Bone marrow (tissue), 2 donors: ENCODE results near the gene CHMP4A.

Experiments
- DNase-seq, 2 donors: peaks; one replicate each; lab custom pipeline; 2025; lab: John Stamatoyannopoulos, UW

Gene CHMP4A

GRCh38 chr14:24195186-24196070 lies 17.9 kb downstream of the CHMP4A start, which contains the start of gene TM9SF1:
Gene TM9SF1 (minus strand): TSS chr14:24195441. CDS start chr14:24195019, 422 bp downstream.
- DNase-seq: peak; percentile 81 to 84

DNA sequence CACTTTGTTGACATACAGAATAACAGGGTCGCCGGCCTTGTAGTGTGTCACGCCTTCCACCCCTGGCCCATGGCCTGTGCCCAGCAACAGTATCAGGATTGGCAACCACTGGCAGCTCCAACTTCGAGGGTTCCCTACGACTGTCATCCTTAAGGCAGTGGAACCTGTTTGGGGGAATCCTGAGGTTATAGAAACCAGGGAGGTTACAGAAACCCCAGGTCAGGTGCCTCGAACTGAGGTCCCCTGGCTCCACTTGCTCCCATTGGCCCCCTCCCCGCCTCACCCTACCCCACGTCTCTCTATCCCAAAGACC lies 18.5 kb downstream of the CHMP4A start:
- DNase-seq: no peak

DNA sequence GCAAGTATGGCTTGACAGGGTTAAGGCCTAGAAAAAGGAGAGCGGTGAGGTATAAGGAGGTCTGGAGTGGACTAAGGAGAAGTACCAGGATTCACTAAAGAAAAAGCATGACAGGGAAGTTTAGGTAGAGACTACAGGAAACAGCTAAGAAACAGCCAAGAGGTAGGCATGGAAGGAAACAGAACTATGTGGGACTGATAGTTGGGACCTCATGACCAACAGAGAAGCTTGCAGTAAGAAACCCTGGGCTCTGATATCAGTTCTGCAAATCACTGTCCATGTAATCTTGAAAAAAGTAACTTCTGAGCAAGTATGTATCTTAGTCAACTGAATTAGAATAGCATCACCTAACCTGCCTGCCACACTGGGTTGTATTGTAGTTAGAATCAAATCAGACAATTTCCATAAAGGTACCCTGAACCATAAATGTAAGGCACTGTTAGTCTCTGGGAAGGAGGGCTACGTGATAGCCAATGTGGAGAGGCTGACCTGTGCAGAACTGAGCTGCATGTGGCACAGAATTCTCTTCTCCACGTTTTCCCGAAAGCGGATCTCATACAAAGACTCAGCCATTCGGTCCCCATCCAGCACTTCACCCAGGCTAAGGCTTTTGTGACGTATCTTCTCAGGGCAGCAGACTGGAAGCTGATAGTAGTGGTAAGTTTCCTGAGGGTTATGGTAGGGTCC lies 19.0 kb downstream of the CHMP4A start:
- DNase-seq: no peak

- DNase-seq: no peak
Observed at GRCh38 chr14:24192933-24193332, 20.4 kb downstream of the CHMP4A start.

GRCh38 chr14:24190416-24190815 lies 22.9 kb downstream of the CHMP4A start:
- no peak for DNase-seq

DNA sequence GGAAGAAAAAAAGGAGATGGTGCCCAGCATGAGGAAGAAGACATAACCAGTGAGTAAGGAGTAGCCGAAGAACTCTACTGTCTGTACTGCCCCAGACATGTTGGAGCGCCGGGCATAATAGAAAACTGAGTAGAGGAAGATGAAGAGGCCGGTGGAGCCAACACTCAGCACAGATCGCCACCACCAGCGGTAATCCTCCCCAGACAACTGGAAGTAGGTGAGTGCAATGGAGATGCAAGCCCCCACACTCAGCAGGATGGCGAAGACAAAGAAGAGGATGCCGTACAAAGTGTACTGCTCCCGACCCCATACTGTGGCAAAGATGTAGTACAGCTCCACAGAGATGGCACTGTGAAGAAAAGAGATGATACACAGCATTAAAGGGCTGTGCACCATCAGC lies 23.8 kb downstream of the CHMP4A start:
- DNase-seq: no peak

DNA sequence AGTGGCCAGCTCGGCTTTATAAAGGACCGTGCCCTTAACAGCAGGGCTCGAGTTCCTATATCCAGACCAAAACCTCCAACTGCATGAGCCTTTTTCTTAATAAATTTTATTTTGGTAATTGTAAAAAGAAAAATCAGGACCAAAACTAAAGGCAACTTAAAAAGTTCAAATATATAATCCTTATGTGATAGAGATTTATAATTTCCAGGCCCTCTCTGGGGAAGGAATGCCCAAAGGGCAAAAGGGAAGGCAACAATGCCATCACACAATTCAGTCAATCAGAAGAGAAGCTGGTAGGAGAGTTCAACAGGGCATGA lies 24.3 kb downstream of the CHMP4A start:
- DNase-seq: no peak

- DNase-seq: peak; percentile 76 to 92
Observed at GRCh38 chr14:24188251-24189058, 24.8 kb downstream of the CHMP4A start, which contains the start of gene IPO4. Gene IPO4 (minus strand): TSS chr14:24188816. CDS start chr14:24188787, 29 bp downstream.

DNA sequence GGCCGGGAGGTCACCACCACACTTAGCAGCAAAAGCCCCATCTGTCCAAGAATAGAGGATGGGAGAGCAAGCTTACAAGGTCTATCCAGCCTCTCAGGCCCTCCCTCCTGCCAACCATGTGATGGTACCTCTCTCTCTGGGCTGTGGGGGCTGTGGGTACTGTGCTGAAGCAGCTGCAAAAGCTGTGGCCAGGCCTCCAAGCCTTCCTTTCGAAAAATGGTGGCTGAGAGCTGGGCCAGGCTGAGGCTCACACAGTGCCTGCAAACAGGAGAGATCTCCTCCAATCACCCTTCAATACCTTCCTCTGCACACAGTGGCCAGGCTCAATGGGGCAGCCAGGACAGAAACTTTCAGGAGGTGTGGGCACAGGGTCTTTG lies 25.8 kb downstream of the CHMP4A start:
- no peak for DNase-seq

DNA sequence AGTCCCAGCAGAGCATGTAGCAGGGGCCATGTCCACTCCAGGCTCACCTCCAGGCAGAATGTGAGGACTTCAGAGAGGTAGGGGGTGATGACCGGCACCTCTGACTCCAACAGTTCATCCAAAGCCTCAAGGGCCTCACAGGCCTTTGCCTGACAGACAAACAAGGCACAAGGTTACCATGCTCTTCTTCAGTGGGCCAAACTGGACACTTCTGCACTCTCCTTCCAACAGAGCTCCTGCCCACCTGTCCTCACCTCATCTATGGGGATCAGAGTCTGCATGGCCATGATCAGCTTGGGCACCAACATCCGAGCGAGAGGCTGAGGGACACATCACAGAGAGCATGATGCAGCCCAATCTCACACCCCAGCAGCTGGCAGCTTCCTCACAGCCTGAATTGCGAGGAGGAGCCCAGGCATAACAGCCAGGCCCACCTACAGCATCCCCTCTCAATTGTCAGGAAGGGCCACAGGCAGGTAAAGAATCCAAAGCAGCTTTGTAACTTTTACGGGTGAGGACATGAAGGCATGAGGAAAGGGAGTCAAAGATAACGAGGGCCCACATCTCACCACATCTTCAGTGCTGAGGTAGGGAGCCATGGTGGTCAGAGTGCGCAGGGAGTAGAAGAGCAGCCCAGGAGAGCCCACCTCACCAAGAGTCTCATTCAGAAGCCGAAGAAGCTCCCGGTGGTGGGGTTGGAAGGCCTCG lies 26.3 kb downstream of the CHMP4A start:
- no peak for DNase-seq

GRCh38 chr14:24185741-24186140 lies 27.5 kb downstream of the CHMP4A start:
- no peak for DNase-seq

- DNase-seq: no peak
Observed at GRCh38 chr14:24185026-24185425, 28.3 kb downstream of the CHMP4A start.

- DNase-seq: no peak
Observed at GRCh38 chr14:24184104-24184970, 29.0 kb downstream of the CHMP4A start.

- no peak for DNase-seq
Observed at GRCh38 chr14:24183014-24183481, 30.2 kb downstream of the CHMP4A start.

DNA sequence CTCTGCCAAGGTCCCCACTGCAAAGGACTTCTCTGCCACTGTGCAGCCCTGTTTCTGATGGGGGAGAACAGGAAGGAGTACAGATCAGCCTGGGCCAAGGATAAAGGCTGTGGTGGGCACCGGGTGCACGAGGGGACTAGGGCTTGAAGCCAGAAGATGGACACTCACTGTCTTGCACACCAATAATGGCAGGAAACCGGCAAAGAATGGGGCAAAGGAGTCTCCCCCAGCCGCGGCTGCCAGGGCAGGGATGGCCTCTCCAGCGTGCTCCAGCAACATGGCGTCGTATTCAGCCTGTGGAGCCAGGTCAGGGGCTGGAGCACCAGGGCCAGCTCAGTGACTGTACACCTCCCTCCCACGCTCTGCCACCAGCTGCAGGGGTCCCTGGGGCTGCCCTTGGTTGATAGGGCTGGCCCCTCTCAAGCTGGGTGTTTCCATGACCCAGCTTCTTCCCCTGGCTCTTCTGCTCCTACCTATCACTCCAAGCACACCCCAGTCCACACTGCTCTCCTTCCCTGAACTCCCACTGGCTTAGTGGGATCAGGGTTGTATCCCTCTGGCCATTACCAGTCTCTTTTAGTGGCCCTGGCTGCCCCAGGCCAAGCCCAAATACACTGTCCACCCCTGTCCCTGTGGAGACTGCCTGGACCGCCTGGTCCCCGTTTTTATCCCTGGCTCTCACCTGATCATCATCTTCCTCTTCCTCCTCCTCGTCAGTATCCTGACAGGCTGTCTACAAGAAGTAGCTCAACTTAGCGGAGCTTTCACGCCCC lies 31.0 kb downstream of the CHMP4A start:
- no peak for DNase-seq

DNA sequence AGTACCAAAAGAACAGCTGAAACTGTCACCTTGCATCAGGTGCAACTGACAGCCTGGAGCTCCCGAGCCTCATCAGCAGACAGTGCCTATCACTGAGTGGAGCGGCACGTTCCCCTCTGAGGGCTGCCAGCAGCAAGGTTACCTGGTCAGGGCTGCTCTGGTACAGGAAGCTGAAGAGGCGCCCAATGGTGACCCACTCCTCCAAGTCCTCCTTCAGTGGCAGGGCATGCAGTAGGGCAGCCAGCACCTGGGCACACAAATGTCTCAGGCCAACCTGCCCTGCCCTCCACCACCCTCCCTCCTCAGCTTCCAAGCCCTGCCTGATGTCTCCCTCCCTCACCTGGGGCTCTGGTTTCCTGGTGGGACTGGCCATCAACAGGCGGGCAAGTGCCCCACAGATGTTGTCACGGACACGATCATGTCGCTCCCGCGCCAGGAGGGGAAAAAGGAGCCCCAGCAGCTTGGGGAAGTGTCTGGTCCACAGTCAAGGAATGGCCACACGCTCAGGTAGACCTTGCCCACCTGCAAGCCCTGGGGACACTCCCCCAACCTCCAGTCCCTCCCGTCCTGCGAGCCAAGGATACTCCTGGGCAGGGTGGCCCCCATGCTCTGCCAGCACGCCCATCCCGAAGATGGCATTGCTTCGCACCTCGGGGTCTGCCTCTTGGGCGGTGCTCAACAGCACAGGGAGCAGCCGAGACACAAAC lies 31.8 kb downstream of the CHMP4A start:
- DNase-seq: no peak

- DNase-seq: no peak
Observed at GRCh38 chr14:24179961-24180796, 33.1 kb downstream of the CHMP4A start.

GRCh38 chr14:24179294-24179960 lies 33.9 kb downstream of the CHMP4A start:
- no peak for DNase-seq
